Stimulated activated CD4-positive, alpha-beta T cell treated with anti-CD3 and anti-CD28 coated beads, TNF-alpha, amount 100 ng/mL, for 4 hours (primary cell): ENCODE data around the gene ERMP1.
"Not testable (repeated sequence)": the region's sequence is repeated elsewhere in the genome, so short reads cannot be mapped to it uniquely, and the experiment has no call there.

Source experiments
- DNase-seq, 3 experiments: peaks; one replicate each; pipeline ENCODE4 v3.0.0-alpha.2; 2020; ENCODE audit warnings: low read depth in 3 of 3

Gene ERMP1

GRCh38 chr9:5818424-5819142 is 14.3 kb downstream of the ERMP1 start:
- DNase-seq: no peak

- DNase-seq: no peak
Observed at GRCh38 chr9:5817862-5818261, 15.1 kb downstream of the ERMP1 start.

GRCh38 chr9:5815461-5815860 is 17.5 kb downstream of the ERMP1 start:
- no peak for DNase-seq

GRCh38 chr9:5813824-5814223 is 19.1 kb downstream of the ERMP1 start:
- DNase-seq: no peak

- no peak for DNase-seq
Observed at GRCh38 chr9:5811751-5812150, 21.2 kb downstream of the ERMP1 start.

- DNase-seq: no peak
Observed at GRCh38 chr9:5805478-5805877, 27.4 kb downstream of the ERMP1 start.

- no peak for DNase-seq
Observed at GRCh38 chr9:5801739-5802113, 31.2 kb downstream of the ERMP1 start.

- no peak for DNase-seq
Observed at GRCh38 chr9:5800969-5801738, 31.8 kb downstream of the ERMP1 start.

GRCh38 chr9:5800378-5800777 is 32.5 kb downstream of the ERMP1 start:
- not testable (repeated sequence) for DNase-seq

- no peak for DNase-seq
Observed at GRCh38 chr9:5799314-5799713, 33.6 kb downstream of the ERMP1 start.

GRCh38 chr9:5798581-5798980 is 34.3 kb downstream of the ERMP1 start:
- no peak for DNase-seq

GRCh38 chr9:5796298-5796697 is 36.6 kb downstream of the ERMP1 start:
- no peak for DNase-seq

GRCh38 chr9:5793812-5794211 is 39.1 kb downstream of the ERMP1 start:
- no peak for DNase-seq

GRCh38 chr9:5791870-5792269 is 41.0 kb downstream of the ERMP1 start:
- DNase-seq: no peak

- DNase-seq: no peak
Observed at GRCh38 chr9:5790923-5791322, 42.0 kb downstream of the ERMP1 start.

- DNase-seq: no peak
Observed at GRCh38 chr9:5789489-5789888, 43.4 kb downstream of the ERMP1 start.

- no peak for DNase-seq
Observed at GRCh38 chr9:5787759-5788302, 45.1 kb downstream of the ERMP1 start.

GRCh38 chr9:5787220-5787619 is 45.7 kb downstream of the ERMP1 start:
- no peak for DNase-seq

GRCh38 chr9:5786370-5787127 is 46.4 kb downstream of the ERMP1 start:
- no peak for DNase-seq

- DNase-seq: no peak
Observed at GRCh38 chr9:5784526-5785315, 48.2 kb downstream of the ERMP1 start.

GRCh38 chr9:5783982-5784381 is 48.9 kb downstream of the ERMP1 start:
- no peak for DNase-seq

- not testable (repeated sequence) for DNase-seq
Observed at GRCh38 chr9:5783420-5783819, 49.5 kb downstream of the ERMP1 start.
